GM12865 (cell line): ENCODE measurements around the gene TBC1D8.

Experiments used
- DNase-seq: peaks from one replicate; pipeline ENCODE4 v3.0.0; 2010; ENCODE audit warnings: low read depth
- H3K4me3 ChIP-seq: 2 replicates; pipeline ENCODE4 v1.5.1; 2011; ENCODE audit warnings: mild to moderate bottlenecking, low read depth, low read length, control low read depth
- TF ChIP-seq, protein P1 (sequence below): IDR thresholded peaks from 2 replicates; pipeline ENCODE4 v1.5.1; 2011; ENCODE audit warnings: low read length, control low read depth, low read depth, inconsistent platforms; ENCODE audit not compliant: insufficient read depth; ENCODE audit errors: missing control alignments

Gene TBC1D8

DNA sequence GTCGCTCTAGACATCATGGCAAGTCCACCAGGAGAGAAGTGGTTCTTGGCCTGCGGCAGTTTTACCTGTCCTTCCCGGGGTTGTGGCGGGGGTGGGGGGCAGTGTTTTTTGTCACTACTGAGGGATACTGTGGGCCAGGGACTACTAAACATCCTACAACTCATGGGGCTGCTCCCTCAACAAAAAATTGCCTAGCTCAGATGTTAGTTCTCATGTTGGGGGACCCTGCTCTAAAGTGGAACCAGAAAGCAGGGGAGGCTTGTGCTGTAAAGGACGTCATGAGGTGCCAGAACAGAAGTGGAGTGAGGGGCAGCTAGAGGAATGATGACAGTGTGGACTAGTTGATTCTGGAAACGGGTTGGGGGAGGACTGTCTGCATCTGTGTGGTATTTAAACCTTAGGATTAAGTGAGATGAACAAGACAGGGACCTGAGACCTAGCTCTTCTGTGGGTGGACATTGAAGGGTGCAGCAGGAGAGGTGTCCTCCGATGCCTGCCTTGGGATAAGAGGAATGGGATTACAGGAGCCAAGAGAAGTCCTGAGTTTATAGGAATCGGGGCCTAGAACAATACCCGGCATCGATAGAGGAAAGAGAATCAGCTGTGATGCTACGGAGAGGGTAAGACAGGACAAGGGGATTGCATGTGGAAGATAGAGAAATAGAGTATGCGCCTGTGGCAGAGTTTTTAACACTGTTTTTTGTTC is 146.4 kb downstream of the TBC1D8 start:
- no peak overlapping the region for H3K4me3 ChIP-seq
- TF ChIP-seq, protein P1, sequence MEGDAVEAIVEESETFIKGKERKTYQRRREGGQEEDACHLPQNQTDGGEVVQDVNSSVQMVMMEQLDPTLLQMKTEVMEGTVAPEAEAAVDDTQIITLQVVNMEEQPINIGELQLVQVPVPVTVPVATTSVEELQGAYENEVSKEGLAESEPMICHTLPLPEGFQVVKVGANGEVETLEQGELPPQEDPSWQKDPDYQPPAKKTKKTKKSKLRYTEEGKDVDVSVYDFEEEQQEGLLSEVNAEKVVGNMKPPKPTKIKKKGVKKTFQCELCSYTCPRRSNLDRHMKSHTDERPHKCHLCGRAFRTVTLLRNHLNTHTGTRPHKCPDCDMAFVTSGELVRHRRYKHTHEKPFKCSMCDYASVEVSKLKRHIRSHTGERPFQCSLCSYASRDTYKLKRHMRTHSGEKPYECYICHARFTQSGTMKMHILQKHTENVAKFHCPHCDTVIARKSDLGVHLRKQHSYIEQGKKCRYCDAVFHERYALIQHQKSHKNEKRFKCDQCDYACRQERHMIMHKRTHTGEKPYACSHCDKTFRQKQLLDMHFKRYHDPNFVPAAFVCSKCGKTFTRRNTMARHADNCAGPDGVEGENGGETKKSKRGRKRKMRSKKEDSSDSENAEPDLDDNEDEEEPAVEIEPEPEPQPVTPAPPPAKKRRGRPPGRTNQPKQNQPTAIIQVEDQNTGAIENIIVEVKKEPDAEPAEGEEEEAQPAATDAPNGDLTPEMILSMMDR: no peak
- no peak for DNase-seq

GRCh38 chr2:101003278-101003775 is 147.9 kb downstream of the TBC1D8 start:
- TF ChIP-seq, protein P1: no peak
- H3K4me3 ChIP-seq: peak overlapping the region; percentile 78
- no peak for DNase-seq

DNA sequence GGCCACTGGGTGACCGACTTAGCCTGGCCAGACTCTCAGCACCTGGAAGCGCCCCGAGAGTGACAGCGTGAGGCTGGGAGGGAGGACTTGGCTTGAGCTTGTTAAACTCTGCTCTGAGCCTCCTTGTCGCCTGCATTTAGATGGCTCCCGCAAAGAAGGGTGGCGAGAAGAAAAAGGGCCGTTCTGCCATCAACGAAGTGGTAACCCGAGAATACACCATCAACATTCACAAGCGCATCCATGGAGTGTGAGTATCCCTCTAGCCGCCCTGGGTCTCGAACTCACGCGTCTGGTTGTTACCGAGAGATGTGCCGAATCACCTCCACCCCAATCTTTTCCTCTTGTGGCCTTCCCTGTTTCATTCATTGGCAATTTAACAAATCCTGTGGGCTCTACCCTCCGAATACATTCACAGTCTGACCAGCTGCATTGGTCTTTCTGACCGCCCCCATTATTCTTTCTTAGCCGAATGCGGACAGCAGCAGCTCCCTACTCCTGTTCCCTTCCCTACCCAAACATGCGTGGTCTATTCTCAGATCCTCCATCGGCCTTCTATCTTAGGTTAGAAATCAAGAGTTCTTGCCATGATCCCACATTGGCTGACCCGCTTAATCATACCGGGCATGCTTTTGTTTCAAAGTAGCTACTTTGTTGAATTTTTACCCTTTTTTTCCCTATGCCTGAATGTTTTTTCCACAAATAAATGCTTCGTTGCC is 148.5 kb downstream of the TBC1D8 start:
- TF ChIP-seq, protein P1: no peak
- peak overlapping the region; percentile 78 for H3K4me3 ChIP-seq
- DNase-seq: peak; percentile 34

DNA sequence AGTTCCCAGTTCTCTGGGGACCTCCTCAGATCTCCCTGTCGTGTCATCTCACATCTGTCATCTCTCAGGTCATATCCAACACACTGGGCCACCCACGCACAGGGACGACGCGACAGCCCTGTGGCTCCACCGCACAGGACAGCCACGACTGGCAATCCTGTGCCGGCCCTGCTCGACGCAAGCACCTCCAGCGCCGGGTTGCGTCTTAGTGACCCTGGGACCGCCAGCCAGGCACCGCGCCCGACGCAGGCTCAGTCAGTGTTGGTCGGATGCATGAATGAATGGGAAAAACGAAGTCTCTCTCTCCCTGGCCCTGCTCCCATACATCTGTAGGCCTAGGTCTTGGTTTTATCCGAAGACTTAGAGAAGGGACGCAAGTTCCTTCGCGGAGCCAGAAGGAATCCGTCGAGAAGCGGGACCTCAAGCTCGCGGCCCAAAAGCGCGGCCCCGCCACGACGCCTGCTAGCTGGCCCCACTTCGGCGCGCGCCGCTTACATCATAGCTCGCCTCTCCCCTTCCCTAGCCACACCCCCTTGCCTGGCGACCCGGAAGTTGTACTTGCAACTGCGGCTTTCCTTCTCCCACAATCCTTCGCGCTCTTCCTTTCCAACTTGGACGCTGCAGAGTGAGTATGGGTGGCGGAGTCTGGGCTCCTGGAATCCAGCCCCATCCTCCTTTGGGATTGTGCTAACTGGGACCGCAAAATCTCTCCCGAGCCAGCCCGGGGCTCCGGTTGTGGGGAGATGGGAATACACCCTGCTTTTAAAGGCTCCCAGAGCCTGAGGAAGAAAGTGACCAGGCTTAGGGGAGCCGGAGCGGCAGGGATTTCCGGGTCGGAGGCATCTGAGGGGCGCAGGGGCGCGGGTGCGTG is 149.3 kb downstream of the TBC1D8 start, which contains the start of gene RPL31:
TSS of gene RPL31 (plus strand) at position 599 of the 871 bp plus-strand sequence. CDS start 413 bp downstream, outside the sequence.
- peak within 1 kb of the TSS; percentile 78 for H3K4me3 ChIP-seq
- peak; percentile 98 for DNase-seq
- TF ChIP-seq, protein P1: no peak

- no peak overlapping the region for H3K4me3 ChIP-seq
- TF ChIP-seq, protein P1: no peak
- no peak for DNase-seq
Observed at GRCh38 chr2:100999995-101000394, 151.2 kb downstream of the TBC1D8 start.

- DNase-seq: no peak
- no peak overlapping the region for H3K4me3 ChIP-seq
- TF ChIP-seq, protein P1: no peak
Observed at GRCh38 chr2:100998235-100998573, 153.0 kb downstream of the TBC1D8 start.
